ENCODE measurements around the gene LRRN4. TPM values are rescaled to one million over a fixed set of nuclear protein-coding genes. Genes with fewer than 3 reads are reported as not detected.

Gene LRRN4
- total RNA-seq, result 0.07 and 0.15 TPM in 2 replicates

DNA sequence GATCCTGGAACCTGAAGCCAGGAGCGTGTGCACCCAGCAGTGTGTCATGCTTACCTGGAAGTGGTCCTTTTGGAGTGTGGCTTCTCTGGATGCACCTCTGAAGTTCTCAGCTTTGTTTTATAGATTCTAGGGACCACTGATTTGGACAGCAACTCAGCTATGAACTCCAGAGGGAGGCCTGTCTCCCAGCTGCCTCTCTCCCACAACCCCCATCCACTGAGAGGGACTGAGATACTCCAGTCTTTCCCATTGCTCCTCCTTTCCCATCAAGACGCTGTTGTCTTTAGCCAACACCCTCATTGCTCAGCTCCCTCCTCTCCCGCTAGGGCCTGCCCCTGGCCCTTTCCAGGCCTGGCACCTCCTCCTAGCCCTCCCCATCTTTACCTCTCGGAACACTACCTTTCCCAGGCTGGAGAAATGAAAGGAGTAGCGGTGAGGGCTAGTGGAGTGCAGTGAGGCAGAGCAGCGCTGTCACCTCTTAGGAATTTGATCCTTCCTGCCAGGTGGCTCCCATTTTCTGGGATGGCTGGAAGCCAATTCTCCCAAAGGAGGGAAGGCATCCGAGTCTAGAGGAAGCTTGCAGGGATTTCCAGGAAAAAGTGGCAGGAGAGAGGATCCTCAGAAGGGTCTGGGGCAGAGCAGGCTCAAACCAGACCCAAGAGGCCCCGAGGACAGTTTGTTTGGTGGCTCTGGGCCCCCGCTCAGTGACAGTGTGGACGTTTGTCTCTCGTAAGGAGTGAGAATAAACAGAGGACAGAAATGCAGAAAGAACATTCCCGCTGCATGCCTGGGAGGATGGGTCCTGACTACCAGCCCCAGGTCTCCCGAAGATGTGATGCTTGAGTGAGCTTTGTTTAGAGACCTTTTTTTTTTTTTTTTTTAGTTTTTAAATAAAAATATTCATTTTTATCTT, at the start of gene LRRN4:
Gene LRRN4 (minus strand): TSS at position 285 of the 913 bp plus-strand sequence. CDS start 1,261 bp downstream, outside the sequence.

Other genes with a start within 250 kb of the LRRN4 start
- gene CHGB, start 142.6 kb downstream of the LRRN4 start, total RNA-seq, result 0.07 TPM in 1 of 2 replicates, not detected in the other
- gene TRMT6, start 103.5 kb downstream of the LRRN4 start, total RNA-seq, result 8.6 and 9.9 TPM in 2 replicates
- gene MCM8, start 103.4 kb downstream of the LRRN4 start, total RNA-seq, result 9.1 and 12.0 TPM in 2 replicates
- 29.5 and 39.9 TPM in 2 replicates for gene CRLS1, start 47.9 kb downstream of the LRRN4 start, total RNA-seq
- 3.9 and 4.0 TPM in 2 replicates for gene FERMT1, start 69.0 kb upstream of the LRRN4 start, total RNA-seq